Fibroblast of skin of left biceps (primary cell): ENCODE results near the gene PLPP4.

Source experiments
- DNase-seq, 2 experiments: peaks; one replicate each; pipeline ENCODE4 v3.0.0-alpha.2; 2013; ENCODE audit warnings: low read depth in 2 of 2

PLPP4 gene

DNA sequence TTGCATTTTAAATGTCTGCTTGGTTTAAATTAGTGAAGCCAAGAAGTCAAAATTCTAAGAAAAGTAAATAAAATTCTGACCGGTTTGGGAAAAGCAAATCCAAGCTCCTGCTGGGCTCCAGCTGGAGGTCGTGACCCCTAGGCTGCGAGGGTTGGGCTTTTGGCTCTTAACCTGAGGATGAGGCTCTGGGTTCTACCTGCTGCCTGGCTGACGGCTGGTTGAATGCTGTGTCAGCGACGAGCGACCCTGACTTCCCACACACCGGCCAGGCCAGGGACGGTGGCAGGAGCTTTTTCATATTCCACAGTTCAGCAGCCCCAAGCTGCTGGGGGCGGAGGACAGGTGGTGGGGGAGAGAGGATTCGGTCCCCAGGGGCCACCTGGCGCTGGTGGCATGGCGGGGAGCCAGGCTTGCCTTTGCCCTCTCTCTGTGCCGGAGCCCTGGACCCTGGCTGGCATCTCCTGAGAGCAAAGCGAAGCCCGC lies 843 bp upstream of the PLPP4 start:
- DNase-seq, result no peak

GRCh38 chr10:120457431-120458172 lies 575 bp downstream of the PLPP4 start:
- no peak for DNase-seq

GRCh38 chr10:120458432-120458831 lies 1.4 kb downstream of the PLPP4 start:
- no peak for DNase-seq

- no peak for DNase-seq
Observed at GRCh38 chr10:120459185-120459584, 2.2 kb downstream of the PLPP4 start.

- DNase-seq, result no peak
Observed at GRCh38 chr10:120460186-120460585, 3.2 kb downstream of the PLPP4 start.

GRCh38 chr10:120460776-120461175 lies 3.7 kb downstream of the PLPP4 start:
- DNase-seq, result peak; percentile 35 to 40

DNA sequence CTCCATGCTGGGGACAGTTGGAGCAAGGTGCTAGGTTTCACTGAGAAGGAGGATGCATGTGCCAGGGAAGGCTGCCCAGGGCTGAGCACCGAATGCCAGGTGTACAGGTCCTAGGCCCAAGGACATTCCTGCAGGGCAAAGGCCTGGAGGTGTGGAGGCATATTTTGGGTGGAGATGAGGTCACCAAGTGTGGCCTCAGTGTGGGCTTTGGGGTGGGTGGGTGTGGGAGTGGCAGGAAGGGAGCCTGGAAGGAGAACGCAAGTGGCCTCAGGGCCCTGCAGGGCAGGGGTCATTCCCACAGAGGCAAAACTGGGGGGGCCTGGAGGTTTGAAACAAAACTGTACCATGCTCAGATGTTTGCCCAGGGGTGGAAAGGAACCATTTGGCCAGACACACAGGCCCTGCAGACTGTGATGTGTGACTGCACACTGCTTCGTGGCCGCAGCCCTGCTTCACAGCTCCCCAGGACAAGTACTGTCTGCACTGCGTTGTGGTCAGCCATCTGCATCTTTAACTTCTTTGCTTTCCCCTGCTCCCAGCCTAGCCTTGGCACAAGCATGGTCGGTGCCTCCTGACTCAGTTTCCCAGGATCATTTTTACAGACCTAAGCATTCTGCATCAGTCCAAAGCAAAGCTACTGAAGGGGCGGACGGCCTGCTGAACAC lies 5.1 kb downstream of the PLPP4 start:
- DNase-seq, result no peak

- no peak for DNase-seq
Observed at GRCh38 chr10:120465138-120465537, 8.1 kb downstream of the PLPP4 start.

GRCh38 chr10:120466006-120466405 lies 9.0 kb downstream of the PLPP4 start:
- DNase-seq, result no peak

DNA sequence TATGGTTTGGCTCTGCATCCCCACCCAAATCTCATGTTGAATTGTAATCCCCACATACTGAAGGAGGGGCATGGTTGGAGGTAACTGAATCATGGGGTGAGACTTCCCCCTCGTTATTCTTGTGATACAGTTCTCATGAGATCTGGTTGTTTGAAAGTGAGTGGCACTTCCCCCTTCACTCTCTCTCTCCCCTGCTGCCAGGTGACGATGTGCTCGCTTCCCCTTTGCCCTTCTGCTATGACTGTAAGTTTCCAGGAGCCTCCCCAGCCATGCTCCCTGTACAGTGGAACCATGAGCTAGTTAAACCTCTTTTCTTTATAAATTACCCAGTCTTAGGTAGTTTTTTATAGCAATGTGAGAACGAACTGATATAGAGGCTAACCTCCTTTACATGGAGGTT lies 16.6 kb downstream of the PLPP4 start:
- no peak for DNase-seq

DNA sequence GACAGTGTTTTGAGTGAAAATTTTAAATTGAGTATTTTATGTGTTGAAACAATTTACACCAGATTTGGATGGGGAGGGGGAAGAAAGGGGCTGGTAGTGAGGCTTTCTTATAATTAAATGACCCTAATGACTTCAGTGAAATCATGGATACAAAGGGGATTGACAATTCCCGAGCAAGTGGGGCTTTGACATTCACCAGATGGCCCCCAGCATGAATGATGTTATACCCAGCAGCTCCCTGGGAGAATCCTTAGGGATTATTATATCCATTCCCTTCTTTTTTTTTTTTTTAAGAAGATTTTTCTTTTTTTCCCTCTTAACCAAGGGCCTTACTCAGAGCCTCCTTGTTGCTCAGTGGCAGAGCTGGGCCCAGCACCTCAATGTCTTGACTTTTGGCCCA lies 17.9 kb downstream of the PLPP4 start:
- DNase-seq, result no peak

- DNase-seq, result no peak
Observed at GRCh38 chr10:120475844-120476791, 19.1 kb downstream of the PLPP4 start.

DNA sequence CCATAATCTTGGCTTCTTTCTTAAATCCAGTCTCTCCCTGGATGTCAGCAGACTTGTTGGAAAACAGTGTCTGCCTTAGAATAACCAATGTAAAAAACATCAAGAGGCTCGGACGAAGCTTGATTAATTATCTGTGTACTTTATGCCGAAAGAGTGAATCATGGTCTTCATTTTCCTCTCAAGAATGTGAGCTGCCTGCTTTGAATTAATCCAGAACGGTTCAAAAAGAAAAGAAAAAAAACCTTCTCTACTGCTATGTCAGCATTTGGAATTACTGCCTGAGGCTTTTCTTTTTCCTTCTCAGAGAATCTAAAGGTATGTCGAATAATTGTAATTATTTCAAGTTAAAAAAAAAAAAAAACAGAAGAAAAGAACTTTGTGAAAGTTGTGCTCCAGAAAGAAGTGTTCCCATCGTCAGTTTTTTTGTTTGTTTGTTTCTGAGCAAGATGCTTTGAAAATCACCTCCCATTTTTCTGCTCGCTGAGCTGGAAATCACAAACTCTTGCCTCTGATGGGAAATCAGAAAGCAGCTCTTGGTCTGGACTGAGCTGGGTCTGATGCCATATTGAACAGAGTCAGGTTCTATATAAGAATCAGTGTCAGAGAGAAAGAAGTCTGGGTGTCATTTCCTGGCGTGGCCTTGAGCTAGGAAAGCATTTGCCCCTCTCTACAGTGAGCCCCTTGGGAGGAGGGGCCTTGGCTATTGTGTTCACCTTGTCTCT lies 20.2 kb downstream of the PLPP4 start:
- DNase-seq, result peak; percentile 74 to 77

- no peak for DNase-seq
Observed at GRCh38 chr10:120477743-120478141, 20.7 kb downstream of the PLPP4 start.

GRCh38 chr10:120478386-120478785 lies 21.4 kb downstream of the PLPP4 start:
- peak; percentile 53 to 61 for DNase-seq

DNA sequence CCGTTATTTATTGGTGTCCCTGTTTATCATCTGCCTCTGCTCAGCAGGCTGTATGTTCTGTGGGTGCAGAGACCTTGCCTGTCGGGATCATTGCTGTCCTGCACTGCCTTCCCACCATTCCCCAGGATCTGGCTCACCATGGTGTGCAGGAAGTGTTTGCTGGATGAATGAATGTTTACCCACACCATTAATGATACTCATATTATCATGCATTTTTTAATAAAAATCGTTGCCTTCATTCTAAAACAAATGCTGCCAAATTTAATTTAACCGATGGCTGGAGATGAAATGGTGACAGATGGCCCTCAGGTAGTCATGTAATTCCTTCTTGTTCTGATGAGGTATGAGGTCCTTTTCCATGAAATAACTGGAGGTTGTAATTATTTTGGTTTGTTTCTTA lies 22.5 kb downstream of the PLPP4 start:
- no peak for DNase-seq

GRCh38 chr10:120480065-120480600 lies 23.1 kb downstream of the PLPP4 start:
- DNase-seq, result no peak

DNA sequence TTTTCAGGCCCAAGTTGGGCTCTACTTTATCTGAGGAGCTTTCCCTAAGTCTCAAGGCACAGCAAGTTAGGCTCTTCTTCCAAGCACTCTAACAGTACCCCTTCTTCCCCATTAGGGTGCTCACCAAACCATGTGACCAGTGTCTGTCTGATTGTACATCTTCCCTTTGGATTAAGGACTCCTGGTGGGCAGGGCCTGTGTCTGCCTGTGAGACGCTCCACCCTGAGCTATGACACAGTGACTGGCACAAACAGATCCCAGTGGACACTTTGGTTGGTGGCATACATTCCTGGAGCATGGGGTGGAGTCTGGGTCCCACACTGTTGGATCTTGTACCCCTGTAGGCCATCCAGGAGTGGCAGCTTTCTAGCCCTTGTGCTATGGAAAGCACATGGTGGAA lies 23.8 kb downstream of the PLPP4 start:
- no peak for DNase-seq

DNA sequence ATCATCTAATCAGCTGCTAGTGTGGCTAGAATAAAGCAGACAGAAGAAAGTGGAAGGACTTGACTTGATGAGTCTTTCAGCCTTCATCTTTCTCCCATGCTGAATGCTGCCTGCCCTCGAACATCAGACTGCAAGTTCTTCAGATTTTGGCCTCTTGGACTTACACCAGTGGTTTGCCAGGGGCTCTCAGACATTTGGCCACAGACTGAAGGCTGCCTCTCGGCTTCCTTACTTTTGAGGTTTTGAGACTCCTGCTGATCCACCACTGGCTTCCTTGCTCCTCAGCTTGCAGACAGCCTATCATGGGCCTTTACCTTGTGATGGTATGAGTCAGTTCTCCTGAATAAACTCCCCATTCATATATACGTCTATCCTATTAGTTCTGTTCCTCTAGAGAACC lies 26.0 kb downstream of the PLPP4 start:
- DNase-seq, result no peak

DNA sequence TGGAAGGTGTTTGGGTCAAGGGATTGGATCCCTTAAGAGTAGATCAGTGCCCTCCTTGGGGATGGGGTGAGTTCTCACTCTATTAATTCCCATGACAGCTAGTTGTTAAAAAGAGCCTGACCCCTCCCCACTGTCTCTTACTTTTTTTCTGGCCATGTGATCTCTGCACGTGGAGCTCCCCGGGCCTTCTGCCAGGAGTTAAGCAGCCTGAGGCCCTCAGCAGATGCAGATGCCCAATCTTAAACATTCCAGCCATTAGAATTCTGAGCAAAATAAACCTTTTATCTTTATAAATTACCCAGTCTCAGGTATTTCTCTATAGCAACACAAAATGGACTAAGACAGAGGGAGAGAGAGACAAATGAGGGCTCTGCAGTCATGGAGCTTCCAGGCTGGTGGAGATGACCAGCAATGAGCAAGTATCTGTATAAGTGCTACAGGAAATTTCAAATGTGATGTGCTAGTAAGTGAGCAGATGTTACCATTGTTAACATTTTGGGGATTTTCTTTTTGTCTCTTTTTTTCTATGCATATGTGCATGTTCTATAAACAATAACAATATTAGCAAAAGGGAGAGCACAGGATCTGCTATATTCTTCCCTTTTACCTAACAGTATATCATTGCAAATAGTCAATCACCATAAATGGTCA lies 26.7 kb downstream of the PLPP4 start:
- DNase-seq, result no peak

DNA sequence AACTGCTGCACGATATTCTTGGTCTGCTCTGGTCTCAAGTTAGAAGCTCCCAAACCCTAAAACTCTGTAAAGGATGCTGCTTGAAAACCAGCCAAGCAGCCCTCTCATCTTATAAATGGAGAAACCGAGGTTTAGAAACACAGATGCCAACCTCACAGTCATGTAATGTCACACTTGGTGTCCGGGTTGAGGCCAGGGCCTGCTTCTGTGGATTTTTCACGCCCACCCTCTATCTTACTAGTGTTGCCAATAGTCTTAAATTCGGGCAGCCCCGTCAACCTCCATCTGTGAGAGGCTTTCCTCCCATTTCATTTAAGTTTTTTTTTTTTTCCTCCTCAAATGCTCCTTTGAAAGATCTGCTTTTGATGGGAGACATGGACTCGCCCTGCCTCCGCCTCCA lies 28.9 kb downstream of the PLPP4 start:
- DNase-seq, result no peak
